ENCODE results near the gene OTOG.

OTOG gene

GRCh38 chr11:17603056-17603825, 56.2 kb downstream of the OTOG start:
- H3K4me3 ChIP-seq (ENCODE audit: low read depth, low read length): no peak overlapping the region
- DNase-seq (ENCODE audit: low read depth): no peak
- no peak for TF ChIP-seq CTCF (conservative IDR thresholded peaks at IDR 0.05; ENCODE audit: low read depth, low read length)

GRCh38 chr11:17604201-17604914, 57.3 kb downstream of the OTOG start:
- no peak for TF ChIP-seq CTCF (conservative IDR thresholded peaks at IDR 0.05; ENCODE audit: low read depth, low read length)
- no peak for DNase-seq (ENCODE audit: low read depth)
- no peak overlapping the region for H3K4me3 ChIP-seq (ENCODE audit: low read depth, low read length)

- TF ChIP-seq CTCF (conservative IDR thresholded peaks at IDR 0.05; ENCODE audit: low read depth, low read length): no peak
- no peak for DNase-seq (ENCODE audit: low read depth)
- no peak overlapping the region for H3K4me3 ChIP-seq (ENCODE audit: low read depth, low read length)
Measured at GRCh38 chr11:17604915-17605233, 57.8 kb downstream of the OTOG start.

GRCh38 chr11:17605651-17606122, 58.6 kb downstream of the OTOG start:
- no peak for TF ChIP-seq CTCF (conservative IDR thresholded peaks at IDR 0.05; ENCODE audit: low read depth, low read length)
- DNase-seq (ENCODE audit: low read depth): no peak
- no peak overlapping the region for H3K4me3 ChIP-seq (ENCODE audit: low read depth, low read length)

- no peak for TF ChIP-seq CTCF (conservative IDR thresholded peaks at IDR 0.05; ENCODE audit: low read depth, low read length)
- H3K4me3 ChIP-seq (ENCODE audit: low read depth, low read length): no peak overlapping the region
- DNase-seq (ENCODE audit: low read depth): no peak
Measured at GRCh38 chr11:17606233-17607082, 59.4 kb downstream of the OTOG start.

- no peak overlapping the region for H3K4me3 ChIP-seq (ENCODE audit: low read depth, low read length)
- DNase-seq (ENCODE audit: low read depth): no peak
- TF ChIP-seq CTCF (conservative IDR thresholded peaks at IDR 0.05; ENCODE audit: low read depth, low read length): no peak
Measured at GRCh38 chr11:17607083-17607429, 60.0 kb downstream of the OTOG start.
